GM03348 (cell line): ENCODE data around the gene TMX3.

Experiments
- DNase-seq: peaks from one replicate; pipeline ENCODE4 v3.0.0; 2012; ENCODE audit warnings: low spot score

TMX3 gene, protein sequence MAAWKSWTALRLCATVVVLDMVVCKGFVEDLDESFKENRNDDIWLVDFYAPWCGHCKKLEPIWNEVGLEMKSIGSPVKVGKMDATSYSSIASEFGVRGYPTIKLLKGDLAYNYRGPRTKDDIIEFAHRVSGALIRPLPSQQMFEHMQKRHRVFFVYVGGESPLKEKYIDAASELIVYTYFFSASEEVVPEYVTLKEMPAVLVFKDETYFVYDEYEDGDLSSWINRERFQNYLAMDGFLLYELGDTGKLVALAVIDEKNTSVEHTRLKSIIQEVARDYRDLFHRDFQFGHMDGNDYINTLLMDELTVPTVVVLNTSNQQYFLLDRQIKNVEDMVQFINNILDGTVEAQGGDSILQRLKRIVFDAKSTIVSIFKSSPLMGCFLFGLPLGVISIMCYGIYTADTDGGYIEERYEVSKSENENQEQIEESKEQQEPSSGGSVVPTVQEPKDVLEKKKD

DNA sequence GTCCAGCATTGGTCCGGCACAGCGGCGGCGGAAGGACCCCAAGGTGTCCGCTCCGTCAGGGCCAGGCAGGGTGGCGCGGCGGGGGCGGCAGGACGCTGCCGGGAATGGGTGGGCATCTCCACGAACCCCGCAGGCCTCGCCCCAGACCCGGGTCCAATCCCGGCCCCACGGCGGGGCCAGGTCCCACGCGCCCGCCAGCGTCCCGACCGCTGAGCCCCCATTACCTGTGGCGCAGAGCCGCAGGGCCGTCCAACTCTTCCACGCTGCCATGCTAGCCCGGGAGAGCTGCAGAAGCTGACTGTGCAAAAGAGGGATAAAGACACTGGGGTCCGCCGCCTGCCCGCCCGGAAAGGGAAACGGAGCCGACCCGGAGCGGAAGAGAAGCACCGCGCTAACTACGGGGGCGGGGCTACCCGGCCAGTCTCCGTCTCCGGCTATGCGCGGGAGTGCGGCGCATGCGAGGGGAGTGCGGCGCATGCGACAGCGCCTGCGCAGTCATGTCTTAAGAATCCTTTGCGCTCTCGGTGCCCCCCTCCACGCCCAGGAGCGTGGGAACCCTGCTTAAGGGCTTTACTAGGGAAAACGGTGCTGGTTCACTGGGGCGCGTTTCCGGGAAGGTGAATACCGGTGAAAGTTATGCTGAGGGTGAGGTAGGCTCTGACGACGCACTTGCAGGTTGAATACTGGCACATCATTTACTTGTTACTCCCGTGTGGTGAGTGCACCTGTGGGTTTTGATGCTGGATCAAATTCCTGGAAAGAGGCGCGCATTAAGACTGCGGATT lies at the start of gene TMX3:
Gene TMX3 (minus strand): TSS at position 397 of the 785 bp plus-strand sequence. CDS start 127 bp downstream, at position 270.
- DNase-seq = peak; percentile 99

DNA sequence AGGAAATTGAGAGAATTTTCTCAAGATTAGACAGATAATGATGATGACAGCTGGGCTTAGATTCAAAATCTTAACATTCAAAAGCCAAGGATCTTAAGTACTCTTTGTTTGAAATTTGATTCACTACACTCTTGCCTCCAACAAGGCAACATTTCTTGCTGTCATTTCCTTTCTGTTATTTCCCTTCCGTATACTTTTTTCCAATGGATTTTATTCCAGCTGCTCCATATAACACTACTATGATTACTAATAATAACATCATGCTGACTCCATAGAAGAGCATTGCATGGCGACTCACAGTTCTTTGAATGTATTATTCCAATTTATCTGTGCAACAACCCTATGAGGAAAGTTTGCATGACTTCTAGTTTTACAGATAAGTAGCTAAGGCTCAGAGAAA lies 49.1 kb upstream of the TMX3 start:
- no peak for DNase-seq

DNA sequence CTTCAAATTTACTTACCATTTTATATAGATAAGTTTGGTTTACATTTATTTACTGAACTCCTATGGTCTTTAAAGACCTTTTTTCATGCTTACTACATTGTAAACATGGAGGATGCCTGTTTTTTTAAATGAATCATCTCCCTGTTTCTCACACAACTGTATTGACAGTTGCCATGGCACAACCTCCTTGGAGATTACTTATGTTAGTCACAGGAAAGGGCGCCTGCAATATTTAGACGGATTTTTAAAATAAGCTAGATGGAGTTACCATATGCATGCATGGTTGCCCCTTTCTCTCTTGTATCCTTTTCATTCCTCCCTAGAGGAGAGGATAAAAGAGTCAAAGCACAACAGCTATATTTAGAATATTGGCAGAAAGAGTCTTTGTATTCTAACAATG lies 48.2 kb upstream of the TMX3 start:
- no peak for DNase-seq

DNA sequence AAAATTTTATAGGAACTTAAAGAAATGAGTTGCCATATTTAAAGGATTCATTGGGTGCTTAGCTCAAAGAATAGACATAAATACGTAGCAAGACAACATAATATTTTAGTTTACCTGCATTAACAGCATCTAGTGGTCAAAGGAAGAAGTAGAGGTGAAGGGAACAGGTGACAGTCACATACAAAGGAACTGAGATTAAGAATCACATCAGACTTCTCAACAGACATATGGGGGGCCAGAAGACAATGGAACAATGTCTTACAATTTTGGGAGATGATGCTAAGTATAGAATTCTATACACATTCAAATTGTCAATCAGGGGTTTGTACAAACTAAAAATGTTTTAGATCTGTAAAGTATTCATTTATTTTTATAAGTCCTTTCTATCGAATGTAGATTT lies 44.4 kb upstream of the TMX3 start:
- no peak for DNase-seq

DNA sequence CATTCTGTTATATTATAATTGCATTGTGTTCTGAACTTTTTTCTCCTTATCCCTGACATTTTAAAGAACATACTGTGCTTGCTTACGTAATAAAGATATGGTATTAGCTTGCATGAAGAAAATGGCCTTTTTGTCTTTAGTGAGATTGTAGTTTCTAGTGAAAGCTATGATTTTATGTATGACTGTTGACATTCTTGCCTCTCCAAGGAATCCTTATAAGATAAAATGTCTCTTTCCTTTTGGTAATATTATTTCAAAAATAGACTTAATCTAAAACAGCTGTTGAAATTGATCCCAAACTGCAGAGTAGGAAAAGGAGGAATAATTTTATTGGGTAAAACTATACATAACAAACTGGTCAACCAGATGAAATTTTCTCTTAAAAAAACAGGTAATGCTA lies 42.2 kb upstream of the TMX3 start:
- peak; percentile 24 for DNase-seq

DNA sequence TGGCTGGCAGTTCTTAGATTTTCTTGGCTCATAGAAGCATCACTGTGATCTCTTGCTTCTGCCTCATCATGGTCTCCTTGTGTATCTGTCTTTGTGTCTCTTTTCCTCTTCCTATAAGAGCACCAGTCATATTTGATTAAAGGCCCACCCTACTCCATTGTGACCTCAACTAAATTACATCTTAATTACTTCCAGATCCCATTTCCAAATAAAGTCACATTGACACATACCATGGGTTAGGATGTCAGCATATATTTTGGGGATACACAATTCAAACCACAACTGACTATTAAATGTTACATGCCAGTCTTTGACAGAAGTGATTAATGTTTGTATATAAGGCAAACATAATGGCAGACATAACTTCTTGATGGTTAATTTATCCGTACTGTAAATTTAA lies 27.3 kb upstream of the TMX3 start:
- no peak for DNase-seq

DNA sequence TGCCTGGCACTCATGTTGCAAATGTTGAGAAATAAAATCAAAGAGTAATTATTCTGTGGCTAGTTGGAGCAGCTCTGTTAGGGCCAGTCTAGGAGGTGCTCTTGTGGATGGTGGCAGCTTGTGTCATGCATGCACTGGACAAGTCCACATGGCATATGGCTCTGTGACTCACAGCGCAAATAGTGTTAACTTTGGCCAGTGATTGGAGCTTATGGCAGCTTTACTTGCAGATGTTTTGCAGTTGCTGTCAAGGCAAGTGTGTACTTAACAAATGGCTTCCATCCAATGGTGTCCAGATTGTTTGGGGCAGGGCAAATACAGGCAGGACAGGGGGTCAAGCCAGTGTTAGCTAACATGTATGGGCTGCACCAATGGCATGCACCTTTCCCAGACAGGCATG lies 26.1 kb upstream of the TMX3 start:
- DNase-seq = no peak

DNA sequence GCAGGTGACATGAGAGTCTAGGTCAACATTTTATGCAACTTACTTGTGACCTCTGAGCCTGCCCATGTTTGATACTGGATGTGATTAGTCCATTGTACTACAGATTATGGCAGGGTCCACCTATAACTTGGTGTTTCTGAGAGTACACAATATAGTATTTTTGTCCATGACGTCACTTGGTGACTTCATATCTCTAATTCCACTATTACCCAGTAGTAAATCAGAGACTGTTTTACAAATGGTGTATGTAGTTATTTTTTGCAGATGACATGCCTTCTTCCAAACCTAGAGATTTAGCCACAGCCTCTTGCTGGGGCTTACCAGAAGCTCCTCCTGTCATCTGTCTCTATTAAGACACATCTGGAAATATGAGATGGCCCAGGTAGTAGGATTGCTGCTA lies 24.6 kb upstream of the TMX3 start:
- no peak for DNase-seq

DNA sequence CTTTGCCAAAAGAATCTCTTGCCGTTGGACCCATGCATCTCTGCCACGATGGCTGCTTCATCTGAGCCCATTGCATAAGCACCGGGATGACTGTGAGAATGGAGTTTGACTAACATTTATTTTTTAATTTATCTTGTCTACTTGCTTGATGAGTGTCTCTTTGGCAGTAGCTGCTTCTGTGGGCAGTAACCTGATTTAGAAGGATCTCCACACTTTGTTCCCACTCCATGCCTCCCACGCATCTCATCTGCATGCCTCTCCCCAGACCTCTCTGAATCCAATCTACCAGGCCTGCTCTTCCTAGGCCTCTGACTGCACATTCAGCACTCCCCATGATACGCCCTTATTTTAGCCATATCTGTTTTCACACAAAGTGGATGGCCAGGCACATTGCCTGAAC lies 23.7 kb upstream of the TMX3 start:
- no peak for DNase-seq

DNA sequence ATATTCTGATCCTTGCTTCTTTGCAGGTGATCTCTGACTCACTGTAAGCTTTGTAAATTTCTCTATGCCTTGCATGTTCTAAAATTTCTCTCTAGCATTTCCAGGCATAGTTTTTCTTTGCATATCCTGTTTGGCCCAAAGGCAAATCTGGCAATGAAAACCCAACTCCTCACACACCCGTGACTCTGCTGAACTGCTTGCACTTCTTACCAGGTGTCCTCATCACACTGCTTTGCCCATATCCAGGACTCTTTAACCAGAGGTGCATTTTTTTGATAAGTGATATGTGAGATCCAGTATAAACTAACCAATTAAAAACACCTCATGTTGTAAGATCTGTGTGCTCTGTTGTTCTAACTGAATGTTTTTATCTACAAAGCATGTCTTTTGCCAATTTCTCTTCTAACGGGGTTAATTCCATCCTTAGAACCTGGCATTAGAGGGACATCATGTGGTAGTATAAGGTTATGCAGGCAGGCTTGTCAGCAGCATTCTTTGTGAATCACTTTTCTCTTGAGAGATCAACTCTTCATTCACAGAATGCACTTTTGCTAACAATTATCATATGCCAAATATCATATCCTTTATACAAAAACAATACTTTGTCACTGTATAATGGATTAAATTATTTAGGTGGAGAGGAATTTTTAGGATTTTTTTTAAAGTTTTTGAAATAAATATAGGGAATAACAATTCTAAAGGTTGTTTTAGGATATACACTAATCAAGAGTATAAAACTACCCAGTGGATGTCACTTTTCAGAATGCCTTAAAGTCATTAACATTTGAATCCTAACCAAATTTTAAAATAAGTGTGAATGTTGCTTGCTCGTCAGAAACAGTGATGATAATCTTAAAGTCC lies 20.8 kb upstream of the TMX3 start:
- peak; percentile 78 for DNase-seq

DNA sequence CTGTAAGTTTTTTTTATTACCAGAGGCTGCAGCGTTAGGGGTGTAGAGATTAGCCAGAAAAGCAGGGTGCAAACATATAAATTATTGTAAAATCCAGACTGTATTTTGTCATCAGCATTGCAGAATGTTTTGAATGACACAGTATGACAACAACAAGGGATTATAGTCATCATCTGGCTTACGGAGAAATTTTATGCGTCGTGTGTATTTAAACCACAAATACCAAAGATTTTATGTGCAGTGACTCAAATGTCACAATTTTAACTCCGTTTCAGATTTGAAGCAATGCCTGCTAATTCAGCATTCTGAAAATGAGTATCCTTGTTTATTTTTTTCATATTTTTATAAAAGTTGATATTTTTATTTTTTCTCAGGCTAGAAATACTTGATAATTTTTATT lies 19.4 kb upstream of the TMX3 start:
- DNase-seq = peak; percentile 53

DNA sequence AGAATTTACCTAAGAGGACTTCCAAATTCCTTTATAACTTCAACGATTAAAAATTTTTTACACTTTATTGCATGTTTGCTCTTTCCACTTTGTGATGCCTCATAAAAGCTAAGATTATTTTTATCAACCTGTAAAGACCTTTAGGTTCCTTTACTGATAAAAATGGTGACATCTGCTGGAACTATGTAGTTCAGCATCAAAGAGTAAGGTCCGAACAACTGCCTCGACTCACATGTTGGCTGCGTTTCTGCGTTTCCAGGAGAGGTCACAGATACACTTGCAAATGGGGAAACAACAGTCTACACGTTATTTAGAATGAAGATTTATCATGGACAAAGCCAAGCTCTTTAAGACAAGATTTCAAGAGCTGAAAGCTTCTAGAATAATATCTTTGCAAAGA lies 18.8 kb upstream of the TMX3 start:
- no peak for DNase-seq

DNA sequence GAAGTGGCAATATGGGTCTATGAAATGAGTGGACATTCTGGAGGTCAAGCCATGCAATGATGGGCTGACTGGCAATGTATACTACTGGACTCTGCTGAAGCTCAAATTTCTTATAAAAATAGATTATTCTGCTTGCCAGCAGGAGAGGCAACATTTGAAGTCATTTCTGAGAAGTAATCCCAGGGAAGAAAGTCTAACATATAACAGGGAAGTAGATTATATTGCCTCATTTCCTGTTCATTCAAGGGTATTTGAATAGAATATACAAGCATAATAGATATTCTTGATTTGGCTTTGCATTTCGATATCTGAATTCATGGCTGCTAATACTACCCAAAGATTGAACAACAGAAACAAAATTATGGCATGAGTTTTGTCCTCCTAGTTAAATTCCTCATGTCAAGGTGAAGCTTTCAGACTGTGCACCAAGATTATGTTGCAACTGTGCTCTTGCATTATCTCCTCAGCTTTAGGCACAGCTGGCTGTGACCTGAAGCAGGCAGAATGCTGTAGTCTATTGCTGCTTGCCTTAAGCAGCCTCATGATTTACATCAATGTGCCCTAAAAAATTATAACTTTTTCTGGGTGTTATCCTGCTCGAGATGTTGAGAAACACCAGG lies 13.3 kb upstream of the TMX3 start:
- no peak for DNase-seq

DNA sequence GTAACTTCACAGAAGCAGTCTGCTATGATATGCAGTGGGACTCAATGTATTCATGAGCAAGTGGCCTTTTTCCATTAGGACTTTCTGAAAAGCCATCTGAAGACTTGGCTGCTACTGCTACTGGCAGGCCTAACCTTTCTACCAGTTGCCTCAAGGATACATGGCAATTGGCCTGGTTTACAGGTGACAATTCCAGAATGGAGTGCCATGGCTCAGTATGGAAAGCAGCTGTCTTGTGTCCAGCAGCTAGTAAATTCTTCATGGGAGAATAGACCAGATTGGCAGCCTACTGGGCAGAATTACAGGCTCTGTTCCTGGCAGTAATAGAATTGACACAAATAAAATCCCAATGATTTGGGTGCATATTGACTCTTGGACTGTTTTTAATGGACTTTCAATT lies 12.6 kb upstream of the TMX3 start:
- DNase-seq = no peak

DNA sequence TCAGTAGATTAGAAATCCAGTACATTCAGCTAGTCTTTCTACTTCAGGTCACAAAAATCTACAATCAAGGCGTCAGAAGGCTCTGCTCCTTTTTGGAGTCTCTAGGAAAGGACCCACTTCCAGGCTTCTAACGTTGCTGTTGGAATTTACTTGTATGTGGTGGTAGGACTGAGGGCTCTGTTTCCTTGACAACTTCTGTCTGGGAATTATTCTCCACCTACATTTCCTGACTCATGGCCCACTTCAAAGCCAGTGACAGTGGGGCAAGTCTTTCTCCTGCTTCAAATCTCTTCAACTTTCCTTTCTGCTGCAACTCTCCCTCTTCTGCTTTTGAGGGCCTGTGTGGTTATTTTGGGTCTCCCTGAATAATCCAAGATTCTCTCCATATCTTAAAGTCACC lies 10.4 kb upstream of the TMX3 start:
- DNase-seq = no peak

DNA sequence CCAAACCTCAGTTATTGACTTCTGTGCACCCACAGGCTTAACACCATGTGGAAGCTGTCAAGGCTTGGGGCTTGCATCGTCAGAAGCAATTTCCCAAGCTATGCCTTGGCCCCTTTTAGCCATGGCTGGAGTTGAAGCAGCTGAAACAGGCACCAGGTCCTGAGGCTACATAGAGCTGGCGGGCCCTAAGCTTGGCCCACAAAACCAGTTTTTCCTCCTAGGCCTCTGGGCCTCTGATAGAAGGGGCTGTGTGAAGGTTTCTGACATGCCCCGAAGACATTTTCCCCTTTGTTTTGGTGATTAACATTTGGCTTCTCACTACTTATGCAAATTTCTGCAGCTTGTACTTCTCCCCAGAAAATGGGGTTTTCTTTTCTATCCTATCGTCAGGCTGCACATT lies 9.1 kb upstream of the TMX3 start:
- no peak for DNase-seq

DNA sequence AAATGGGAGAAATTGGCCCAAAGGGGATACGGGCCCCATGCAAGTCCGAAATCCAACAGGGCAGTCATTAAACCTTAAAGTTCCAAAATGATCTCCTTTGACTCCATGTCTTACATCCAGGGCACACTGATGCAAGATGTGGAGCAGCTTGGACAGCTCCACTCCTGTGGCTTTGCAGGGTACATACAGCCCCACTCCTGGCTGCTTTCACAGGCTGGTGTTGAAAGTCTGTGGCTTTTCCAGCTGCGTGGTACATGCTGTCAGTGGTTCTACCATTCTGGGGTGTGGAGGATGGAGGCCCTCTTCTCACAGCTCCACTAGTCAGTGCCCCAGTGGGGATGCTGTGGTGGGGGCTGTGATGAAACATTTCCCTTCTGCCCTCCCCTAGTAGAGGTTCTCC lies 8.6 kb upstream of the TMX3 start:
- no peak for DNase-seq

DNA sequence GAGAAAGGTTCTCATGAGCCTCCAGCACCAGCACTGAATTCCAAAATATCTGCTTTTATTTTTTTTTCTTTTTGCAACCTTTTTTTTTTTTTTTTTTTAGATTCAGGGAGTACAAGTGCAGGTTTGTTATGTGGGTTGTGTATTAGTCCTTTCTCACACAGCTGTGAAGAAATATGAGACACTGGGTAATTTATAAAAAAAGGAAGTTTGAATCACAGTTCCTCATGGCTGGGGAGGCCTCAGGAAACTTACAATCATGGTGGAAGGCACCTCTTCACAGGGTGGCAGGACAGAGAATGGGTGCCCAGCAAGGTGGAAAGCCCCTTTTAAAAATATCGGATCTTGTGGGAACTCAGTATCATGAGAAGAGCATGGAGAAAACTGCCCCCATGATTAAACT lies 7.9 kb upstream of the TMX3 start:
- no peak for DNase-seq

DNA sequence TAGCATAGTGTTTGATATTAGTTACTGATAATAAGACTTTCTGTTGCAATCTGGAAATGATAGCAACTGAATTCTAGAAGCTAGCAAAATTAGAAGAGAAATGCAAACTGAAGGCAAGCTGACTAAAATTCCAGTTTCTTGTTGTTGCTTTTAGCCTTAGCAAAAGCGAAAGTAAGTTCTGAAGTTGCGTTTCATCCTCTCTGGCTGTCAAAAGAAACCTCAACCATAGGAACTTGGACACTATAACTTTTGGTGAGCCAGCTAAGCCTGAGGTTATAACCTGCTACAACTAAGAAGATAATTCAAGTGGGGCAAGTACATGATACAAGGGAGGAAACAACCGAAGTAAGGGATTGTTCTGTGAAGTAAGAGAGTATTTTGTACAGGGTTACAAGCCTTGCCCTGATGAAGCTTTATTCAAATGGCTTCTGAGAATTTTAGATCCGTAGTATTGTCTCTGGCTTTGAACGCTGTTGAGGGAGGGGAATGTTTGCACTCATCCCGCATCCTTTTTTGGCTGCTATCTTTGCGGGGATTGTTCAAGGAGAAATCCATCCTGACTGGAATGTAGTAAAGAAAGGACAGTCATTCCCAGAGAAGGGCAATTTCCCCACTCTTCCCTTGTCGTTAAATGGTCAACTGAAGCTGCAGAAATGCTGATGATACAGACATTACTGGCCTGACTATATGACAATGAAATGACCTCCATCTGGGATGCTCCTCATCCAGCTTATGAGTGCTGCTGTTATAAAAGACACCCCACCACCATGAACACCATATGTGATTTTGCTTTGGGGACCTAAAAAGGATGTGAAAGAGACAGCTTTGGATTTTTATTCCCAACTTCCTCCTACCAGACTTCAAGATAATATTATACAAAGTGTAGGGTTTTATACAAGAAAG lies 7.0 kb upstream of the TMX3 start:
- peak; percentile 18 for DNase-seq

DNA sequence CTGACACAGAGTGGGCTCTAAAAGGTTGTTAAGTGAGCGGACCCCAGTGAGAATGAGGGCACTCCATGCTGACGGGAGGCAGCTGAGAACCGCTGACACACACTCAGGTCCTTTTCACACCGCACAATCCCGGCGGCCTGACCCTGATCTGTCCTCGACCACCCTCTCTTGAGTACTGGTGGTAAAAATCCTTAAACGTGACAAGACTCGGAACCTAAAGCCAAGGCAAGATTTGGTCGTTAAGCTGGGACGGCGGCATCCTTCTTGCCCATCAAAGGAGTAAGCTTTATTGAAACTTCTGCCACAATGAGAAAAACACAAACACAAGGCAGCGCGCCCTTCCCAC lies 569 bp downstream of the TMX3 start:
- peak; percentile 24 for DNase-seq

DNA sequence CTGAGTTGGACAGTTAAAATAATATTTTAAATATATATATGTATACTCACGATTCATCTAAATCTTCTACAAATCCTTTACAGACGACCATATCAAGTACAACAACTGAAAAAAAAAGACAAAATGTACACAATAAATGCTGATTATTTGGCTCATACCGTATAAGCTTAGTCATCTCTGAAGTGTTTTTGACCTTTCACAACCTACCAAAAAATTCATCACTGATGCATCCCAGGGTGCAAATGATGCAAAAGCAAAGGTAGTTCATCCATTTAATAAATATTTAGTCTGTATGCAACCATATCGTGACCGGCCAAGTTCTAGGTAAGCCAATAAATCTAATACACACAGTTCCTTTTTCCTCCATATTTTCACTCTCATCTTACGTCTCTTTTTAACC lies 1.1 kb downstream of the TMX3 start:
- DNase-seq = peak; percentile 14
